Omental fat pad (tissue), 4 donors: ENCODE measurements around the gene ANKRD13C. TPM values are rescaled to one million over a fixed set of nuclear protein-coding genes. Genes with fewer than 3 reads are reported as not detected.

ENCODE experiments used
- ATAC-seq: fragments of 150-250 bp; one replicate; pipeline ENCODE4 v1.9.1; 2016; ENCODE audit warnings: mild to moderate bottlenecking, moderate library complexity; ENCODE audit not compliant: low FRiP score
- DNase-seq: peaks from one replicate; pipeline ENCODE4 v3.0.0-alpha.2; 2019; ENCODE audit warnings: low spot score
- total RNA-seq, 4 donors: library from RNA; depleted of rRNA; stranded (reverse); fragments of >200 nt; gene quantifications; one replicate each; pipeline ENCODE4 v1.1.0, GENCODE V29; 2016
- TF ChIP-seq, protein P1 (sequence below), 3 donors: fragments of 450-650 bp; IDR thresholded peaks; one replicate each; pipeline ENCODE4 v1.5.1; 2016 to 2017; ENCODE audit warnings: antibody characterized with exemption in 3 of 3, mild to moderate bottlenecking in 3 of 3, moderate library complexity in 2 of 3

ANKRD13C gene, protein sequence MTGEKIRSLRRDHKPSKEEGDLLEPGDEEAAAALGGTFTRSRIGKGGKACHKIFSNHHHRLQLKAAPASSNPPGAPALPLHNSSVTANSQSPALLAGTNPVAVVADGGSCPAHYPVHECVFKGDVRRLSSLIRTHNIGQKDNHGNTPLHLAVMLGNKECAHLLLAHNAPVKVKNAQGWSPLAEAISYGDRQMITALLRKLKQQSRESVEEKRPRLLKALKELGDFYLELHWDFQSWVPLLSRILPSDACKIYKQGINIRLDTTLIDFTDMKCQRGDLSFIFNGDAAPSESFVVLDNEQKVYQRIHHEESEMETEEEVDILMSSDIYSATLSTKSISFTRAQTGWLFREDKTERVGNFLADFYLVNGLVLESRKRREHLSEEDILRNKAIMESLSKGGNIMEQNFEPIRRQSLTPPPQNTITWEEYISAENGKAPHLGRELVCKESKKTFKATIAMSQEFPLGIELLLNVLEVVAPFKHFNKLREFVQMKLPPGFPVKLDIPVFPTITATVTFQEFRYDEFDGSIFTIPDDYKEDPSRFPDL
- 10 to 100 TPM; 19.5 to 29.0 (median 22.5) TPM for total RNA-seq

DNA sequence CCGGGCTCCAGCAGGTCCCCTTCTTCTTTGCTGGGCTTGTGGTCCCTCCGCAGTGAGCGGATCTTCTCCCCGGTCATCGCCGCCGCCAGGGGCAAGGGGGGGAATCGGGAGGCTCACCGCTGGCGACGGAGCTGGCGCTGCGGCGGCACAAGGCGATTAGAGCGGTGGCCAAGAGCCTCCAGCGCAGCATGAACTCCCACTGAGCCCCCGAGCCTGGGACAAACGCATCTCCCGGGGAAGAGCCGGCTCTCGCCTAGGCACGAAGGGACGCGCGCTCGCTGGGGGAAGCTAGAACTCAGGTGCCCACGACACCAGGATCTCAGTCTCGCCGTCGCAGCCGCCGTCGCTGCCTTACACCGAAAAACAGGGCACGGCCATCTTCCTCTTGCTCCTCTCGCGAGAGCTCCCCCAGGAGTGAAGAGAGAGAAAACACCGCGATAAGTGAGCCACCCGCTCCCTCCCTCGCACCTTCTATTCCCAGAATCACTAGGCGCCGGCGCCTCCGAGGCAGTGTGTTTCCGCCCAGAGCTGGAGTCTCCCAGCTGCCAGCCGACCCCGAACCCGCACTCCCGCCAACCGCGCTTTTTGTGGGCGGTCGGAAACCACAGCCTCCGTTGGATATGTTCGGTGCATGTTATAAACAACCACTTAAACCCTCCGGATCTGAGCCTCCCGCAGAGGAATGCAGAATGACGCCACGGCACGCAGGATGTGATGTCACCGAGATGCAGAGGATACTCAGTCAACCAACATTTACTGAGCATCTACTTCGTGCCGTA lies at the start of gene ANKRD13C:
ANKRD13C (minus strand) TSS at position 391 of the 779 bp plus-strand sequence; CDS start at position 77, 314 bp downstream.
- peak; percentile 97 for ATAC-seq
- TF ChIP-seq, protein P1, sequence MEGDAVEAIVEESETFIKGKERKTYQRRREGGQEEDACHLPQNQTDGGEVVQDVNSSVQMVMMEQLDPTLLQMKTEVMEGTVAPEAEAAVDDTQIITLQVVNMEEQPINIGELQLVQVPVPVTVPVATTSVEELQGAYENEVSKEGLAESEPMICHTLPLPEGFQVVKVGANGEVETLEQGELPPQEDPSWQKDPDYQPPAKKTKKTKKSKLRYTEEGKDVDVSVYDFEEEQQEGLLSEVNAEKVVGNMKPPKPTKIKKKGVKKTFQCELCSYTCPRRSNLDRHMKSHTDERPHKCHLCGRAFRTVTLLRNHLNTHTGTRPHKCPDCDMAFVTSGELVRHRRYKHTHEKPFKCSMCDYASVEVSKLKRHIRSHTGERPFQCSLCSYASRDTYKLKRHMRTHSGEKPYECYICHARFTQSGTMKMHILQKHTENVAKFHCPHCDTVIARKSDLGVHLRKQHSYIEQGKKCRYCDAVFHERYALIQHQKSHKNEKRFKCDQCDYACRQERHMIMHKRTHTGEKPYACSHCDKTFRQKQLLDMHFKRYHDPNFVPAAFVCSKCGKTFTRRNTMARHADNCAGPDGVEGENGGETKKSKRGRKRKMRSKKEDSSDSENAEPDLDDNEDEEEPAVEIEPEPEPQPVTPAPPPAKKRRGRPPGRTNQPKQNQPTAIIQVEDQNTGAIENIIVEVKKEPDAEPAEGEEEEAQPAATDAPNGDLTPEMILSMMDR (IDR thresholded peaks at IDR 0.05): no peak
- DNase-seq: peak; percentile 87

DNA sequence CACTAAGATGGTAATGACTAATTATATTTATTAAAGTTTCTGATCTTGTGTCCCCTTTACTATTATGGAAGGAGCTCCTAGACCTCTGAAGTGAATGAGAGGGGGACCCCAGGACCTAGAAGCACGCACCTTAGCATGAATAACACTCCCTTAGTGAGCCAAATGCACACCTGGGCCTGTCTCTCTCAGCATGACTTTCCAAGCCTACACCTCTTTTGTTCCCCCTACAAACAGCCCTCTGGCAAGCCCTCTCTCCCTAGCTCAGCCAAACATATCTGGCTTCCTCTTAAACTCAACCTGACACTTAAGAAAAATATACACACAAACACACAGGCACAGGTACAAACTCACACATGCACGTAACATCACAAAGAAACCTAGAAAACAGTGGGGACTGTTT lies 49.2 kb upstream of the ANKRD13C start:
- ATAC-seq: no peak
- no peak for DNase-seq
- TF ChIP-seq, protein P1 (IDR thresholded peaks at IDR 0.05): no peak

DNA sequence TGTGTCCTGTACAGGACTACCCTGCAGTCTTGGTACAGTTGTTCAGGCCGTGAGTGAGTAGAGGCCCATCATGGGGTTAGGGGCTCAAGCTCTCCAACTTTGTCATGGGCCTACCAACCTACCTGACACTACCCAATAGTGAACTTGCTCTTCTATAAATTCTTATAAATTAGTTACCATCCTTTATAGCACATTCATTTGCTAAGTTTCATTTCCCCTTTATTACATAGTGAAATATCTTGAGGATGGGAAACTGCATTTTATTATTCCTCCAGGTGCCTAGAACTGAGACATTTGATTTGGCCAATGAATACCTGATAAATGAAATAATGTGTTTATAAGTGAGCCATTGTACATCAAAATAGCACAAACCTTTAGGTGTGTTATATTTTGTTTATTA lies 47.5 kb upstream of the ANKRD13C start:
- TF ChIP-seq, protein P1 (IDR thresholded peaks at IDR 0.05): no peak

DNA sequence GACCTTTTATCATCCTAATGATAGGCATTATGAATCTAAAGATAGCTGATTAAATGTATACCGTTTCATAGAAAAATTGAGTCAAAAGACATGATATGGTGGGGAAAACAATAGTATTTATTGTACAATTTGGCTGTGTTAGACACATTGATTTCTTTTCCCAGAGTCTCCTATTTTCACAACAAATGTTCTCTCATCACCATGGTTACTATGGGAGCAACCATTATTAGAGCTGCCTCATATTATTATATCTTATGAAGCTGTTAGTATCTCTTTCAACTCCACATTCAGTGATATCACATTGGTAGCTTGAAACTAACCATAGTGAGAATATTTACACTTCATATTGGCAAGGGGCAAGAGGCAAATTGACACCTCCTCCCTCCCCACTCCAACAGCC lies 45.8 kb upstream of the ANKRD13C start:
- ATAC-seq: no peak

More for the DNA sequence above, 47.5 kb upstream of the ANKRD13C start:
- no peak for ATAC-seq
- DNase-seq: no peak

DNA sequence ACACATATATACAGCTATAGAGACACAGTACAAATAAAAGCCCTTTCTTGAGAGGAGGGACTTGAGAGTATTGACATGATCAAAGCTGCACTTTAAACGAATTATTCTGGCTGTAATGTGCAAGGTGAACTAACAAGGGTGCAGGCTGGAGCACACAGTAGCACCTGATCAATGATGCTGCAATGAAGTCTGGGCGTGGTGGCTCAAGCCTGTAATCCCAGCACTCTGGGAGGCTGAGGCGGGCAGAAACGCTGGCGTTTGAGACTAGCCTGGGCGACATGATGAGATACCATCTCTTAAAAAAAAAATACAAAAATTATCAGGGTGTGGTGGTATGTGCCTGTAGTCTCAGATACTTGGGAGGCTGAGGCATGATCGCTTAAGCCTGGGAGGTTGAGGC lies 42.5 kb upstream of the ANKRD13C start:
- TF ChIP-seq, protein P1 (IDR thresholded peaks at IDR 0.05): no peak
- ATAC-seq (no peak), DNase-seq (no peak)

More for the DNA sequence above, 45.8 kb upstream of the ANKRD13C start:
- no peak for DNase-seq
- TF ChIP-seq, protein P1 (IDR thresholded peaks at IDR 0.05): no peak

DNA sequence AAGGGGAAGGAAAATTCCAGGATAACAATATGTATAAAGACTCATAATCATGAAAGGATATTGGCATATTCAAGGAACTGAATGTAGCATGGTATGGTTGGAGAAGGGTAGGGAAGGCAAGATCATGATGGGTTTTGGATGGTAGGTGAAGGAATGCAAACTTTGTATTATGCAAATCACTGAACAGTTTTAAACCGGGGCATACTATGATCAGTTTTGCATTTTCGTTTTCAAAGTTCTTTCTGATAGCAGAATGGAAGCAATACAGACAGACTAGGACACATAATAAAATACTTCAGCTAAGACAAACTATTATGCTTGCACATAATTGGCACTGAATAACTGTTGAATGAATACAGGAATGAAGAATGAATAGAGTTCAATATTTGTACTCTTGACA lies 42.1 kb upstream of the ANKRD13C start:
- TF ChIP-seq, protein P1 (IDR thresholded peaks at IDR 0.05): no peak
- no peak for DNase-seq
- no peak for ATAC-seq
